ENCODE data around the gene KANK2. TPM values are rescaled to one million over a fixed set of nuclear protein-coding genes. Genes with fewer than 3 reads are reported as not detected.
A peak's percentile ranks its signal among the peaks of the same experiment; 100 is the strongest.

KANK2 gene
- total RNA-seq, 1 experiment from 2014 or later: 27.8 TPM

DNA sequence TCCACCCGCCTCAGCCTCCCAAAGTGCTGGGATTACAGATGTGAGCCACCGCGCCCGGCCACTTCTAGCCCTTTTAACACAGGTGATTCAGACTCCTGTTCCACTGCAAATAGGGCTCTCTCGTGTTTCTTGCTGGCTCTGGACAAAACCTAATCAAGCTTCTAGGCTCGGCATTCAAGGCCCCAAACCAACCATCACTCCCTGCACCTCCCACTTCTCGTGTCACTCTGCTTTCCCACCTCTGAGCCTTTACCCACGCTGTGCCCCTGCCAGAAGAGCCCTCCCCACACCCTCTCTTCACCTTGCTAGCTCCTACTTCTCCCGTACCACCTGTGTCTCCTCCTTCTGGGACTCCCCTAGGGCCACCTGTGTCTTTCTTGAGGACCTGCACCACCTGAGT lies 19.8 kb downstream of the KANK2 start:
- Mint-ChIP-seq H3K27me3 (ENCODE audit: unreplicated experiment) (no peaks in the 10 kb centered on the region), H3K4me1 (ENCODE audit: low read depth, unreplicated experiment) (no peaks in the 10 kb centered on the region), H3K27ac (ENCODE audit: unreplicated experiment) (peak overlapping the region; percentile 5), H3K36me3 (ENCODE audit: insufficient read depth, unreplicated experiment) (peaks cover 3% of the 10 kb centered on the region), H3K9me3 (ENCODE audit: low read depth, unreplicated experiment) (no peaks in the 10 kb centered on the region), H3K4me3 (ENCODE audit: low read depth, unreplicated experiment) (no peak overlapping the region)
- no peak for TF ChIP-seq CTCF (IDR thresholded peaks at IDR 0.05; ENCODE audit: unreplicated experiment)
- no TSS peak for BruUV-seq (replicated peaks)
- intact Hi-C loops (cut with micrococcal nuclease; ENCODE audit: unreplicated experiment): no loop called here
- no peak for DNase-seq
- CTCF ChIA-PET: no interaction called here

DNA sequence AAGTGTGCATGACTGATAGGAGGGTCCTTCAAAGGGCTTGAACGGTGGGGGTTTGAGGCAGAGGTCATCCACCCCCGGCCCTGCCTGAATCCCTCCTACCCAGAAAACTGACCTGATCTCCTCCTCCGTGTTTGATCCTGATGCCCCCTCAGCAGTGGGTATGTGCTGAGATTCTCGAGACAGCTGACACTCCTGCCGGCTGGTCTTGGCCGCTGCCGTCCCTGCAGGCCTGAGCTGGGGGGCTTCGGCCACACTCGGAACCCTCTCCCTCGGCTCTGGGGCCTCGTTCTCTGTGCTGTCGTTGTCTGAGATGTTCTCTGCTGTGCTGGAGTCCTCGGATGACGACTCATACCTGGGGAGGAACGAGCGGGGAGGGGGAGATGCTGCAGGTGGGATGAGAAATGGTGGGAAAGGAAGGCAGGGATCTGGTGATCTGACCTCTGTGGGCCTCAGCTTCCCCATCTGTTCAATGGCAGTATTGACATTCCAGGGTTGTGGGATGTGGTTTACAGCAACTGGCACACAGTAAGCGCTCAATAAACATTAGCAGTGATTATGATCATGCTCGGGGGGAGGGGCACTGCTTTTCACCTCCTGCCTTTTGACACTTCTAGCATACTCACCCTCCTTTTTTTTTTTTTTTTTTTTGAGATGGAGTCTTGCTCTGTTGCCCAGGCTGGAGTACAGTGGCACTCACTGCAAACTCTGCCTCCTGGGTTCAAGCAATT lies 20.7 kb downstream of the KANK2 start:
- CTCF ChIA-PET: no interaction called here
- no TSS peak for BruUV-seq (replicated peaks)
- no peak for TF ChIP-seq CTCF (IDR thresholded peaks at IDR 0.05; ENCODE audit: unreplicated experiment)
- Mint-ChIP-seq H3K9me3 (ENCODE audit: low read depth, unreplicated experiment) (no peaks in the 10 kb centered on the region), H3K4me1 (ENCODE audit: low read depth, unreplicated experiment) (no peaks in the 10 kb centered on the region), H3K27me3 (ENCODE audit: unreplicated experiment) (no peaks in the 10 kb centered on the region), H3K36me3 (ENCODE audit: insufficient read depth, unreplicated experiment) (peaks cover 7% of the 10 kb centered on the region), H3K27ac (ENCODE audit: unreplicated experiment) (no peak overlapping the region), H3K4me3 (ENCODE audit: low read depth, unreplicated experiment) (no peak overlapping the region)
- DNase-seq: no peak
- intact Hi-C loops (cut with micrococcal nuclease; ENCODE audit: unreplicated experiment): no loop called here

DNA sequence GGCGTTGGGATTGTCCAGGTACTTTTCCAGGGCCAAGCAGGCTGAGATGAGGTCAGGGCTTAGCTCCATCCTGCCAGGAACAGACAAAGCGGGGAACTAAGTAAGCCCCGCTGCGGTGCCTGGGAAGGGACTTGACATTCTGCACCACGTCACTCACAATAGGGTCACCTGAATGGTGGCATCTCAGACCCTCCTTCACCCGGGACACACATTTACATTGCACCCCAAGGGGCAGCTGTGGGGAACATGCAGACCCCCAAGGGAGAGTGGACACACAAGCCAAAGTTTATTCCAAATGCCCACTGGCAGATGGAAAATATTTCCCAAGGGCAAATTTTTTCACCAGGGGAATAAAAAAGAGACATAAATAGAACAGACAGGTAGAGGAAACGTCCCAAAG lies 21.4 kb downstream of the KANK2 start:
- peaks cover 7% of the 10 kb centered on the region for H3K36me3 Mint-ChIP-seq (ENCODE audit: insufficient read depth, unreplicated experiment)

DNA sequence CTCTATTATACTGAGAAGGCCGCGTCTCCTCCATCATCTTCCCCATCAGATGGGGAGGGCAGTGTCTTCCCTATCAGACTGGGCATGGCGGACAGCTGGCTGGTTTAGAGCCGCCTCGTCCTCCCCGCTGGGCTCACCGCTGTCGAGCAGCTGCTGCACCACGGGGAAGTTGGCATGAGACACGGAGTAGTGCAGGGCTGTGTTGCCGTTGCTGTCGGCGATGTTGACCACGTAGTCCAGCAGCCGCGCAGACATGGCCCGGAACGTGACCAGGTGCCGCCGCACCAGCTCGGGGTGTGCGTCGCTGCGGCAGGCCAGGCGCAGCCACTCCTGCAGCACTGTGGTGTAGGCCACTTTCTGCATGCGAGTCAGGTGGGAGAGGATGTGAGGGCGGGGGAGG lies 23.0 kb downstream of the KANK2 start:
- no TSS peak for BruUV-seq (replicated peaks)
- intact Hi-C loops (cut with micrococcal nuclease; ENCODE audit: unreplicated experiment): no loop called here
- TF ChIP-seq CTCF (IDR thresholded peaks at IDR 0.05; ENCODE audit: unreplicated experiment): no peak
- no peak overlapping the region for H3K27ac Mint-ChIP-seq (ENCODE audit: unreplicated experiment)
- CTCF ChIA-PET: no interaction called here
- no peak for DNase-seq
- H3K4me3 Mint-ChIP-seq (ENCODE audit: low read depth, unreplicated experiment): no peak overlapping the region
- H3K36me3 Mint-ChIP-seq (ENCODE audit: insufficient read depth, unreplicated experiment): peaks cover 11% of the 10 kb centered on the region
- no peaks in the 10 kb centered on the region for H3K9me3 Mint-ChIP-seq (ENCODE audit: low read depth, unreplicated experiment)
- H3K27me3 Mint-ChIP-seq (ENCODE audit: unreplicated experiment): no peaks in the 10 kb centered on the region
- no peaks in the 10 kb centered on the region for H3K4me1 Mint-ChIP-seq (ENCODE audit: low read depth, unreplicated experiment)

More for the DNA sequence above, 21.4 kb downstream of the KANK2 start:
- H3K27ac Mint-ChIP-seq (ENCODE audit: unreplicated experiment): no peak overlapping the region
- H3K27me3 Mint-ChIP-seq (ENCODE audit: unreplicated experiment): no peaks in the 10 kb centered on the region
- no peaks in the 10 kb centered on the region for H3K9me3 Mint-ChIP-seq (ENCODE audit: low read depth, unreplicated experiment)
- no peak overlapping the region for H3K4me3 Mint-ChIP-seq (ENCODE audit: low read depth, unreplicated experiment)
- no TSS peak for BruUV-seq (replicated peaks)
- DNase-seq: no peak
- CTCF ChIA-PET: no interaction called here
- TF ChIP-seq CTCF (IDR thresholded peaks at IDR 0.05; ENCODE audit: unreplicated experiment): no peak
- intact Hi-C loops (cut with micrococcal nuclease; ENCODE audit: unreplicated experiment): no loop called here
- H3K4me1 Mint-ChIP-seq (ENCODE audit: low read depth, unreplicated experiment): no peaks in the 10 kb centered on the region
